ENCODE results near the gene PRIM2.
"Not testable (repeated sequence)": the region's sequence is repeated elsewhere in the genome, so short reads cannot be mapped to it uniquely, and the experiment has no call there.

The PRIM2 gene

DNA sequence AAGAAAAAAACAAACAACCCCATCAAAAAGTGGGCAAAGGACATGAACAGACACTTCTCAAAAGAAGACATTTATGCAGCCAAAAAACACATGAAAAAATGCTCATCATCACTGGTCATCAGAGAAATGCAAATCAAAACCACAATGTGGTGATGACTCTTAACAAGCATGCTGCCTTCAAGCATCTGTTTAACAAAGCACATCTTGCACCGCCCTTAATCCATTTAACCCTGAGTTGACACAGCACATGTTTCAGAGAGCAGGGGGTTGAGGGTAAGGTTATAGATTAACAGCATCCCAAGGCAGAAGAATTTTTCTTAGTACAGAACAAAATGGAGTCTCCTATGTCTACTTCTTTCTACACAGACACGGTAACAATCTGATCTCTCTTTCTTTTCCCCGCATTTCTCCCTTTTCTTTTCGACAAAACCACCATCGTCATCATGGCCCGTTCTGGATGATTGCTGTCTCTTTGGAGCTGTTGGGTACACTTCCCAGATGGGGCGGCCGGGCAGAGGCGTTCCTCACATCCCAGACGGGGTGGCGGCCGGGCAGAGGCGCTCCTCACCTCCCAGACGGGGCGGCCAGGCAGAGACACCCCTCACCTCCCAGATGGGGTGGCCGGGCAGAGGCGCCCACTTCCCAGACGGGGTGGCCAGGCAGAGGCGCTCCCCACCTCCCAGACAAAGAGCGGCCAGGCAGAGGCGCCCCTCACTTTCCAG, 7.2 kb upstream of the PRIM2 start:
- not testable (repeated sequence) for DNase-seq (ENCODE audit: low read depth in 2 of 2)

DNA sequence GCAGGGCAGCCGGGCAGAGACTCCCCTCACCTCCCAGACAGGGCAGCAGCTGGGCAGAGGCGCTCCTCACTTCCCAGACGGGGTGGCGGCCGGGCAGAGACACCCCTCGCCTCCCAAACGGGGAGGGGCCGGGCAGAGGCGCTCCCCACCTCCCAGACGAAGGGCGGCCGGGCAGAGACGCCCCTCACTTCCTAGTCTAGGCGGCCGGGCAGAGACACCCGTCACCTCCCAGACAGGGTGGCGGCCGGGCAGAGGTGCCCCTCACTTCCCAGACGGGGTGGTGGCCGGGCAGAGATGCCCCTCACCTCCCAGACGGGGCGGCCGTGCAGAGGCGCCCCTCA, 6.6 kb upstream of the PRIM2 start:
- no peak for DNase-seq (ENCODE audit: low read depth in 2 of 2)

DNA sequence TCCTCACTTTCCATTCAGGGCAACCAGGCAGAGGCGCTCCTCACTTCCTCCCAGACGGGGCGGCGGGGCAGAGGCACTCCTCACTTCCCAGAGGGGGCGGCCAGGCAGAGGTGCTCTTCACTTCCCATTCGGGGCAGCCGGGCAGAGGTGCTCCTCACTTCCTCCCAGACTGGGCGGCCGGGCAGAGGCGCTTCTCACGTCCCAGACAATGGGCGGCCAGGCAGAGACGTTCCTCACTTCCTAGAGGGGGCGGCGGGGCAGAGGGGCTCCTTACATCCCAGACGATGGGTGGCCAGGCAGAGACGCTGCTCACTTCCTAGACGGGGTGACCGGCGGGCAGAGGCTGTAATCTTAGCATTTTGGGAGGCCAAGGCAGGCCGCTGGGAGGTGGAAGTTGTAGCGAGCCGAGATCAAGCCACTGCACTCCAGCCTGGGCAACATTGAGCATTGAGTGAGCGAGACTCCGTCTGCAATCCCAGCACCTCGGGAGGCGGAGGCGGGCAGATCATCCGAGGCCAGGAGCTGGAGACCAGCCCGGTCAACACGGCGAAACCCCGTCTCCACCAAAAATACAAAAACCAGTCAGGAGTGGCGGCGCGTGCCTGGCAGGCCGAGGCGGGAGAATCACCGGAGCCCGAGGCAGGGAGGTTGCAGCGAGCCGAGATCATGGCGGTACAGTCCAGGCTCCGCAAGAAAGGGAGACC, 6.0 kb upstream of the PRIM2 start:
- DNase-seq (ENCODE audit: low read depth in 2 of 2): not testable (repeated sequence)

DNA sequence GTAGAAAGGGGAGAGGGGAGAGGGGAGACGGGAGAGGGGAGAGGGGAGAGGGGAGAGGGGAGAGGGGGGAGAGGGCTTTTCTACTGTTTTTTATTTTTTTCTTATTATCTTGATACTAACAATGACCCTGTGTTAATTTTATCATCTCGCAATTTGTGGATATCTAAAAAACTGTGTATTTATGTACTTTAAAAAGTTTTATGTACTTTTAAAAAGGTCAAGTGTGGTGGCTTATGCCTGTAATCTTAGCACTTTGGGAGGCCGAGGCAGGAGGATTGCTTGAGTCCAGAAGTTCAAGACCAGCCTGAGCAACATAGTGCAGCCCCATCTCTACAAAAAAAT, 5.5 kb upstream of the PRIM2 start:
- DNase-seq (ENCODE audit: low read depth in 2 of 2): no peak

DNA sequence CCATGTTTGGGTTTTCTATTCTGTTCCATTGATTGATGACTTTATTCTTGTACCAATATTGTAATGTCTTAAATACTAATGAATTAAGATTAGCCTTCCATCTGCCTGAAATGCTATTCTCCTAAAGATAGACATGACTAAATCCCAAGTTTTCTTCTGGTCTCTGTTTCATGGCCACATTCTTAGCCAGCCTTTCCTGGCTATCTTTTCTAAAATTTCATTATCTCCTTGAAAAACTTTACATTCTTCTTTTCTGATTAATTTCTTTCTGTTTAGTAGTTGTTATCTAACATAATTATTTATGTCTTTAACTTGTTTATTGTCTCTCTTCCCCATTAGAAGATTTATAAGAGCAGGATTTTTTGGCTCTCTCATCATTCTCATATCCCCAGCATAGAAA, 4.4 kb upstream of the PRIM2 start:
- no peak for DNase-seq (ENCODE audit: low read depth in 2 of 2)

DNA sequence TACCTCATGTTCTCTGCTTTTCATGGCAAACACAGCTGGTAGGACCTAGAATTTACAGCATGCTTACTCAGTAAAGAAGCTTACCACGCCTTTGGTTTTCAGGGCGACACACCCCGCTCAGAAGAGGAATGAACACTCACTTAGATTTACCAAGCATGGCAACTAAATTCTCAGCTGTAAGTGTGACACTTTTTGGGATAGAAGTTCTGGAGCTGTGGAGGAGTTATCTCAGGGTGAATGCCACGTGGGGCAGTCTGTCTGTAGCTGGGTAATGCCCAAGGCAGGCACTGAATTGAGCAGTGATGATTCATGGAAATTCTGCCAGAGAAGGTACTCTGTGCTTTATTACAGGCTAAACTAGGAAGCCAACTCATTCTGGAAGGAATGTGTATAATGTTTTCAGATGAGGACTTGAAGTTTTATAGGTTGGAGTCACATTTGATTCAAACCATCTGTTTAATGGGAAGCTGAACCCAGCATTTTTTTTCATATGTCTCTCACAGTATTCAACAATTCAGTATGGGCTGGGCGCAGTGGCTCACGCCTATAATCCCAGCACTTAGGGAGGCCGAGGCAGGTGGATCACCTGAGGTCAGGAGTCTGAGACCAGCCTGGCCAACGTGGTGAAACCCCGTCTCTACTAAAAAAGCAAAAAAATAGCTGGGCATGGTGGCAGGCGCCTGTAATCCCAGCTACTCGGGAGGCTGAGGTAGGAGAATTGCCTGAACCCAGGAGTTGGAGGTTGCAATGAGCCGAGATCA, 3.5 kb upstream of the PRIM2 start:
- no peak for DNase-seq (ENCODE audit: low read depth in 2 of 2)

DNA sequence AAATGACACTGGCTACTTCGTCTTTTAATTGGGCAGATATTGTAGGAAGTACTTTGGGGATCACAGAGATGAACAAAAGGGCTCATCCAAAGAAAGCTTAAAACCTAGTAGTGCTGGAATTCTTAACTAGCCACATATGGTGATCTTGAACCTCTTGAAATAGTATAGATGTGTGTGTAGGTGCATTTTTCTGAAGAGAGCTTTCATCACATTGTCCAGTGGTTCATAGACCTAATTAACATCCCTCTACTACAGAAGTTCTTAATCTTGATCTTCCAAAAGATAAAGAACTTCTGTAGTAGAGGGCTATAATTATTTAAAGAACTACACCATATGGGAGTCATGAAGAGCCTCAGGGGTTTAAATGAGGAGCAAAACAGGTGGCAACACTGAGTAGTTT, 2.3 kb upstream of the PRIM2 start:
- DNase-seq (ENCODE audit: low read depth in 2 of 2): no peak

DNA sequence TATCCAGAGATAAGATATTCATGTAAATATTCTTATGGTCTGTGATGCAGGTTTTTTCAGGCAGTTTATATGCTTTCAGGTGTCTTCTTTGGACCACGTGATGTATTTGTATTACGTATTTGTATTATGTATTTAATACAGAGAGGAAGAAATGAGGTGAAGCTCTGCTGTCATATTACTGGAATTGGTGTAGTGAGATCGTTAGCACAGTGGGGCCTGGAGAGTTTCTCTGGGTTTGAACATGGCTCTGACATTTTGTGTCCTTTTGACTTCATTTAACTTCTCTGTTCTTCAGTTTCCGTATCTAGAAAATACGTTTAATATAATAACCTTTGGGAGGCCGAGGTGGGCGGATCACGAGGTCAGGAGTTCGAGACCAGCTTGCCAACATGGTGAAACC, 1.6 kb upstream of the PRIM2 start:
- no peak for DNase-seq (ENCODE audit: low read depth in 2 of 2)

DNA sequence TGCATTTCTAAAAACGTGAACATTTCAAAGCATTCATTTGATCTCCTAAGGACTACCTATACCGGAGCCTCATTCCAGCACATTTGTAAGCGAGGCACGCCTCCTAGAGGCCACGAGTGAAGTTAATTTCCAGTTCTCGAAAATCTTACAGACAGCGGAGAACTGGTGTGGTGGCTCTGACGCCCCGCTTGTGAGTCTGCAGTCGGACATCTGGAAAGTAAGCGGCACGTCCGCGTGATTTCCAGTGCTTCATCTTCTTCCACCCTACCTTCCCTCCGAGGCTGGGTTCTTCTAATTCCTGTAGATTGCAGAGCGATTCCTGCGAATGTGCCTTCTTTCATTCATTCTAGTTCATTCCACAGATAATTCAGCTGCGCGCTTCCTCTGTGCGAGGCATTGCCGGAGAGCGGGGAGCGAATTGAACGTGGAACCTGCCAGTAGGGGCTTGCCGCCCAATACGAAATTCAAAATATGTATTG, 810 bp upstream of the PRIM2 start:
- DNase-seq (ENCODE audit: low read depth in 2 of 2): peak; percentile 69

DNA sequence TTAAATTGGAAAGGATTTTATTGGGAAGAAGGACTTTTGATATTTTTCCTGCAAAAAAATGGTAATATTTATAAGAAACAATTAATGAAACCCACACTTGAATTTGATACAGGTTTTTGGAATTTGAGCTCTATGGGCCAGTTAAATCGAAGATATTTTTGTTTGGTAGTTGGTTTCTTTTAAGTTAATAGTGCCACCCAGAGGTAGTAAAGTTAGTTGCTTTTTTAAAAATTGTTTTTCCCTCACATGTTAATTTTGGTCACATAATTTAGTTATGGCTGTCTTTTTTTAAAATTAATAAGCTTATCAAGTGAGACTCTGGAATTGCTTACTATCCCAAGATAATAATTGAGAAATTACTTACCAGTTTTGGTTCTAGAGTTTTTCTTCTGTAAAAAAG, 7.1 kb downstream of the PRIM2 start:
- DNase-seq (ENCODE audit: low read depth in 2 of 2): no peak

DNA sequence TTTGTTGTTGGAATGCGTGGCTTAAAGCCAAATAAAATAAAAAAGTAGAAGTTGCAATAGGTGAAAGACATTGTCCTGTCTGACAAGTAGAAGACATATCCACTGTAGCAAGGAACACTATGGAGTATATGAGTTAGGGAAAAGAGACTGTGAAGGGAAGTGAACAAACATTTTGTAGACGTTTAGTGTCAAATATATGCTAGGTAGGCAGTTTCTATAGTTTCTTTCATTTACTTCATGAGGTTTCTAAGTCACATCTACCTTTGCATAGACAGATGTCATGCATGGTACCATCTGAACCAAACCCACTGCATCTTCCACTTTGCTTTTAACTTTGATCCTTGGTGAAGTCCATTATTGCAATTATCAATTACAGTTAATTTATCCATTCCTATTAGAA, 9.9 kb downstream of the PRIM2 start:
- no peak for DNase-seq (ENCODE audit: low read depth in 2 of 2)

DNA sequence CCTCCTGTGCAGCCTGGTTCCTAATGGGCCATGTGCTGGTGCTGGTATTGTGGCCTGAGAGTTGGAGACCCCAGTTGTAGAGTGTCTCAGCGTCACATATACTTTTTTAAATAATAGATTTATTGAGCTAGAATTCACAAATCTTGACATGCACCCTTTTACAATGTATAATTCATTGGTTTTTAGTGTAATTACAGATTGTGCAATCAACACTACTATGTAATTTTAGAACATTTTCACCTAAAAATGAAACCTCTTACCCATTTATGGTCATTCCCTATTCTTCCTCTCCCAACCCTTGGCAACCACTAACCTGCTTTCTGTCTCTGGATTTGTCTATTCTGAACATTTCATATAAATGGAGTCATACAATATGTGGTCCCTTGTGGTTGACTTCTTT, 10.6 kb downstream of the PRIM2 start:
- DNase-seq (ENCODE audit: low read depth in 2 of 2): no peak

DNA sequence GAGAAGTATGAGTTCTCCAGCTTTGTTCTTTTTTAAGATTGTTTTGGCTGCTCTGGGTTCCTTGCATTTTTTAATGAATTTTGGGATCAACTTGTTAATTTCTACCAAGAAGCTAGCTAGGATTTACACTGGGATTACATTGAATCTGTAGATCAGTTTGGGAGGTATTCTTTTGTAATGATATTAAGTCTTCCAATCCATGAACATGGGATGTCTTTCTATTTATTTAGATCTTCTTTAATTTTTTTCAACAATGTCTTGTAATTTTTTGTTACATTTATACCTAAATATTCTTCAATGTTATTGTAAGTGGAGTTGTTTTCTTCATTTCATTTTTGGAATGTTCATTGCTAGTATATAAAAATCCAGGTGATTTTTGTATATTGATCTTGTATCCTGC, 12.5 kb downstream of the PRIM2 start:
- no peak for DNase-seq (ENCODE audit: low read depth in 2 of 2)

DNA sequence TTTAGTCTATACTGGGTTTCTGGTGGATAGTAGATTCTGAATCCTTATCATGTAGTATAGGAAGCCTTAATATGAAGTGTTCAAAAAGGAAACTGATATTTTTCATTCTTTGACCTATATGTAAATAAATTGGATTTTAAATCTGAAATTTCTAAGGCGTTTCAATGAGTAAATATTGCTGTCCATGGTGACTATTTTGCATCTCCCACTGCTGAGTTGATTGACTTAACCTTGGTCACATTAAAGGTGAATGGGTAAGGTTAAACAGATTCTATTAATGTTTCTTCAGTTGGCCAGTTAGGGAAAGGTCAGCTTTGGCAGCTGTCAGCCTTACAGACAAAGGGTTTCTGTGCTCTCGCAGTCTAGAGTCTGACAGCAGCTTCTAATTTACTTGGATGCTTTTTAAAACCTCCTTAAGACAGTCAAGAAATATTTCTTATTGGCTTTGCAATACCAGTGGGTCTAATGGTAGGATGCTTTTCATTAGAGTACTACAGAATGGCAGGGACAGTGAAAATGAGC, 24.8 kb downstream of the PRIM2 start:
- DNase-seq (ENCODE audit: low read depth in 2 of 2): no peak

DNA sequence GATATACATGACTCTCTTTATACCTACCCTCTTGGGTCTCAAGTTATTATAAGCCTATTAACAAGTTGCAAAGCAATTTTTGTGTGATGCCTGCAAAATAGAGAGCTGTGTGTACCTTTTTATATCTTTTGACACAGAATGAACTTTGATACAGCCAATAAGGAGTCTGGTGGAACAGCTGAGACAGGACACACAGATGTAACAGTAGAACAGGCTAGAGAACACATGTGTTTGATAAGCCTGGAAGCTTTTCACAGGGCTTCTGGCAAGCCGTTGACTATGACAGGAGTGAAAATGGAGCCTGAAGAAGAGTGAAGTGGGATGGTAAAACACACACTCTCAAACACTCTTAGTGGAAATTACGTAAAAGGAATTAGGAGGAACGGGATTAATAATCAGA, 25.9 kb downstream of the PRIM2 start:
- not testable (repeated sequence) for DNase-seq (ENCODE audit: low read depth in 2 of 2)

DNA sequence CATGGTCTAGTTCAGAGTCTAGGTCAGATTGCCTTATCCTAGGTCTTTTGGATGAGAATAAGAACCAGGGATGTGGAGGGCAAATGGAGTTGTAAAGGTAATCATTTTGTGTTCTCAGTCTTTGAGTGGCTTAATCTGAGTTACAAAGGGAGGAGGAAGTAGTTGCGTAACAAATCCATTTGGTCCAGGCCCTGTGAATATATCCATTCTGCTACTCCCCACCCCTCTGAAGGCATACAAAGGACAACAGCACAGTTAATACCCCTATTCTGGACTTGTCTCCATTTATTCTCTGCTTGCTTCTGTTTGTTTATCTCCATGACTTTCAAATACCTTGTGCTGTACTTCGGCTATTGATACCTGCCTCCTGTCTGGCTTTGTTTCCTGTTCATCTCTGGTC, 29.3 kb downstream of the PRIM2 start:
- DNase-seq (ENCODE audit: low read depth in 2 of 2): not testable (repeated sequence)

DNA sequence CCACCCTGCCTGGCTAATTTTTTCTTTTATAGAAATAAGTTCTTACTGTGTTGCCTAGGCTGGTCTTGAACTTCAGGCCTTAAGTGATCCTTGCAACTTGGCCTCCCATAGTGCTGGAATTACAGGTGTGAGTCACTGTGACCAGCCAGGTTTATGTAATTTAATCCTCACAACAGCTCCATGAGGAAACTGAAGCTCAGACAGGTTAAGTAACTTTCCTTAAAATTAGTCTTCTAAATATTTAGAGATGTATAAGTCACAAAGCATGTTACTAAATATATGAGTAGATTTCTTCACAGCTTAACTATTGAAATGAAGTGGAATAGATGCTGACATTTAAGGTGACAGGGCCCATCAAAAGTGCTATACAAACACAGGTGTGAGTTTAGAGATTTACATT, 30.2 kb downstream of the PRIM2 start:
- not testable (repeated sequence) for DNase-seq (ENCODE audit: low read depth in 2 of 2)

DNA sequence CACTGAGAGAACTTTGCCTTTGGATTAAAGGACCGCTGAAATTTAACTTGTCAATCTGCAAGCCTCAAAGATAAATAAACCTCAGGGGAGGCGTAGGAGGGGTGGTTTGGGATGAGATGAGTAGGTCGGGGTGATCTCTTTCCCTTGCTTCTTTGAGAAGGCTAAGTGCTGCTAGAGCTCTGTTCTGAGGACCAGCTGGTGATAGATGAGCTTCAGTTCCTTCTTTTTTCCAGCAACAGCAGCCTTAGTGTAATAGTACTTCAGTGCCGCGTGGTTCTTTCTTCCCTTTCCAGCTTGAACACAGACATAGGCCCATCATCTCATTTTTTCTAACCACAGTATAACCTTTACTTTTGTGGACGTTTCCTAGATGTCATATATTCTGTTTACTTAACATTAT, 33.0 kb downstream of the PRIM2 start:
- DNase-seq (ENCODE audit: low read depth in 2 of 2): not testable (repeated sequence)

DNA sequence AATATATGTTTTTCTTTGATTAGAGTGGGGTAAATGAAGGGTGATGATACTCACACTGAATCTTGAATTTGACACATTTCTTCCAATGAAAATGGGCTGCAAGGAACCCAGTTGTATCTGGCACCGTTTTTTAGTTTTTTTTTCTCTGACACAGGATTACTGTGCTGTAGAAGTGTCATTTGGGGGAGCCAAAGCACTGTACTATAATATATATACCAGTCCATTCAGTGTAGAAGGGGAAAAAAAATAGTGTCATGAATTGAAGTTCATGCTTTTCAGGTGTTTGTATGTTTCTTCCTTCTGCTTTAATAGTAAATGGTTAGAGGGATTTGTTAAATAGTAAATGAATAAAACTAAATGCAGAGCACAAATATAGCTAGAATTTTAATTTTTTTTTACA, 35.2 kb downstream of the PRIM2 start:
- not testable (repeated sequence) for DNase-seq (ENCODE audit: low read depth in 2 of 2)

DNA sequence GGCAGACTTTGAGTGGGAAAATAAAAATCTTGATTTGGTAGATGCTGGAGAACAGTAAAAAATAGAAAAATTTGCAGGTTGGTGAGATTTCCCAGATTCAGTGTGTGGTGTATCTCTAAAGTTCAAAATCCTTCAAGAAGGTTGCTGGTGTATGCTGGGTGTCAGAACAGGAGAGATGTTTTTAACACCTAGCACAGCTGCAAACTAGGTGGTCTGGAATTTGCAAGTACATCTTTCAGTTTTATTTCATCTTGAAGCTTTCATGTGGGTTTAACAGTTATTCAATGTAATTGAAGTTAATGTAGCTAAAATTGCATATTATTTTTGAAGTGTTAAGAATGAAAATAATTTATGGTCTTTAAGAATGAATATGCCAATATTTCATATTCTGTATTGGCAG, 40.9 kb downstream of the PRIM2 start:
- DNase-seq (ENCODE audit: low read depth in 2 of 2): not testable (repeated sequence)

DNA sequence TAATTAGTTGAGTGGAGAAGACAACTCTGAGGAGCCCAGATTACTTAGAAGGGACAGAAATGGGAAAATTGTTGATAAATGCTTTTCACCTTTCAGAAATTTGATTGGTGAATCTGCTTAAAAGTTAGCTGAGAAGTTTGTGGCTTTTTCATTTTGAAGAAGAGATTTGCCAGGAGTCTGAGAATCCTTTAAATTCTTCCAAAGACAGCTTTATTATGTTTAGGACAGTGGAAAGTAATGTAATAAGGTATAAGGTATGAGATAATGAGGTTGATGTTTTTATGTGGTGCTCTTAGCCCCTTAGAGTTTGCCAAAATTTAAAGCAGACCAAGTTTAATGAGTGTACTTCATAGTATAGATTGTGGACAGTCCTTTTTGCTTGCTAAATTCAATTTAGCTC, 42.3 kb downstream of the PRIM2 start:
- not testable (repeated sequence) for DNase-seq (ENCODE audit: low read depth in 2 of 2)

DNA sequence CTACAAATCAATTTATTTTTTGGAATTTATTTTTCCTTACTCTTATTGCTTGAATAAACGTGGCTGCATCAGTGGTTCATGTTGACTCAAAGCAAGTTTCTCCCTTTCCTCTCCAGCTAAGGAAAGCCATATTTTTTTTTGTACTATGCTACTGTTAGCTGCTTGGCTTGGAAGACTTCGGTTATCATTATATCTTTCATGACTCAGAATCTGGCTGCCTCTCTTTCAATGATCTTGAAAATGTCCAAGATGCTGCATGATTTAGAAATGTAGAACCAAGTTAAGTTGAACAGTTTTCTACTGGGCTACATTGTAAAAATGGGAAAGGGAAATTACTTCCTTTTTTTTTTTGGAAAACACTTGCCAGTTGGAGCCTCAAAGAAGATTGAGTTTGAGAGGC, 44.9 kb downstream of the PRIM2 start:
- not testable (repeated sequence) for DNase-seq (ENCODE audit: low read depth in 2 of 2)

Data from stimulated activated CD4-positive, alpha-beta T cell treated with anti-CD3 and anti-CD28 coated beads, Interleukin-1b, Interleukin-23, amount 100 ng/mL, for 4 hours (primary cell).